ENCODE data around the gene GHR.
"Not testable (repeated sequence)": the region's sequence is repeated elsewhere in the genome, so short reads cannot be mapped to it uniquely, and the experiment has no call there.

The GHR gene

DNA sequence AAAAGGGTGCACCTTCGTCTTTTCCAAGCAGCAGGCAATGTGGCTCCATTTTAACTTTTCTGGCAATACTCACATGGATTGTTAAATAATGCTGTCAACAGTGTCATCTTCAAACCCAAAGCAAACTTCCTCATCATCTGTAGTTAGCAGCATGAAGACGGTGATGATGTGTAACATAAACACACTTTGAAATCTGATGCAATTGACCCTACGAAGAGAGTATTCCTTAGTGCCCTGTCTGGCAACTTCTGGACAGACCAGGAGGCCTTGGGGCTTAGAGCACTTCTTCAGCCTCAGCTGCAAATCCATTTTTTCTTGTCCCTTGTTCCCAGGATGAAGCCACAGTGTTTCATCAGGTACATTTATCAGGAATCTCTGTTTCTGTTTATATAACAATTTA lies 149.1 kb downstream of the GHR start:
- DNase-seq = no peak

GRCh38 chr5:42573386-42573785 lies 150.1 kb downstream of the GHR start:
- no peak for DNase-seq

DNA sequence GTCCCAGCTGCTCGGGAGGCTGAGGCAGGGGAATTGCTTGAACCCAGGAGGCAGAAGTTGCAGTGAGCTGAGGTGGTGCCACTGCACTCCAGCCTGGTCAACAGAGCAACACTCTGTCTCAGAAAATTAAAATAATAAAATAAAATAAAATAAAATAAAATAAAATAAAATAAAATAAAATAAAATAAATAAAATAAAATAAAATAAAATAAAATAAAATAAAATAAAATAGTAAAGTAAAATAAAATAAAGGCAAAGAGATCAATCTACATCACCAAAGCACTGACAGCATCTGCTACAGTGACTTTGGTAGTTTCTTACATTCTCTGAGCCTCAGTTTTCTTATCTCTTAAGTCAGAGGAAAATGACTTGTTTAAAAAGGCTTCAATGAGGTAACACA lies 152.7 kb downstream of the GHR start:
- not testable (repeated sequence) for DNase-seq

- DNase-seq = not testable (repeated sequence)
Observed at GRCh38 chr5:42578901-42579300, 155.7 kb downstream of the GHR start.

- no peak for DNase-seq
Observed at GRCh38 chr5:42579320-42579719, 156.1 kb downstream of the GHR start.

GRCh38 chr5:42581845-42582244 lies 158.6 kb downstream of the GHR start:
- DNase-seq = no peak

- DNase-seq = no peak
Observed at GRCh38 chr5:42582723-42583122, 159.5 kb downstream of the GHR start.

- no peak for DNase-seq
Observed at GRCh38 chr5:42583322-42583721, 160.1 kb downstream of the GHR start.

DNA sequence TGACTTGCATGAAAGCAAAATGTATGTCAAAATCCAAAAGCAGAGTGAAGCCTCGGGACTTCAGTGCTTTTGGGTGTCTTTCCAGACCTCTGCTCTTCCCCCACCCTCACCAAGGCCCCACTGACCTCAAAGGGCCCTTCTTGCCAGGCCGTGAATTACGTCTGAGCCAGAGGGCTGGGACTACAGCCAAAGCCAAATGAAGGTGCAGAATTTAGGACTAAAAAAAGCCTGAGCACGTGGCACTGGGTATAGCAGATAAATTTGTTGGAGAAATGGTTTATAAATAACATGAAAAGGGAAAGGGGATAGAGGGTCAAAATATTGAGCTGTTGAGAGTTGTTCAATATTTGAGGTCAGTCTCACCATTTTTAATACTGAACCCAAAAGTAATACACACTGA lies 163.4 kb downstream of the GHR start:
- DNase-seq = peak; percentile 29

GRCh38 chr5:42587096-42587723 lies 164.0 kb downstream of the GHR start:
- DNase-seq = no peak

- DNase-seq = no peak
Observed at GRCh38 chr5:42590566-42590965, 167.3 kb downstream of the GHR start.

DNA sequence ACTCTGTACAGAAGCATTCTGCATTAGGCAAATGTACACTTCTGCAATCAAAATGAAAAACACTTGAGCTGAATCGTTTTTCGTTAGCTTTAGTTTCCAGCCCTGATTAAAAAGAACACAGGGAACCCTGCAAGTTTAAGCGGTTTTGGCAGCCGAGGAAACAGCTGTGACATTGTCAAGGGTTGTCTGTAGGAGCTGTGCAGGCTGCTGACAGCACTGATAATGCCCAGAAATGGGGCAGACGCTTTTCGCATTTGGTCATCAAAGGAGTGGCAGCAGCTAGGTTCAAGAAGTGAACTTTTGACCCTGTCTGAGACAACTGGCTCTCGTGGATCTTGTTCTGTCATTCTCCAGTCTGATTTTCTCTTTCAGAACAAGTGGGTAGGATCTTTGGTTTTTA lies 167.8 kb downstream of the GHR start:
- DNase-seq = no peak

- no peak for DNase-seq
Observed at GRCh38 chr5:42592401-42593140, 169.3 kb downstream of the GHR start.

DNA sequence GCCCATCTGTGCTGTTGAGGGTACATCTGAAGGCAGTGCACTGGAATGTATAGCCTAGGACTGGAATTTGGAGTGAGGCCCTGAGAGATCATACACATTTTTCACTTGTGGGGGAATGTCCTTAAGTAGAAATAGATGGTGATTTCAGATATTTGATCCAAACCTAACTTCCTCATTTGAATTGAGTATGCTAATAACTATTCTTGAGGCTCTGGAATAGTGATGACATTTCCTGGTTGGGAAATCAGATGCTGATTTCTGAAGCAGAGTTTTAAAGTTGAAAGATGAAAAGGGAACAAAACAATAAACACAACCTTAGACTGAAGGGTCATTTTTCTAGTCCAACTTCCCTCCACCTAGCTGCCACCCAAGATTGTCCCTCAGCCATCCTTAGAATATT lies 170.4 kb downstream of the GHR start:
- no peak for DNase-seq

DNA sequence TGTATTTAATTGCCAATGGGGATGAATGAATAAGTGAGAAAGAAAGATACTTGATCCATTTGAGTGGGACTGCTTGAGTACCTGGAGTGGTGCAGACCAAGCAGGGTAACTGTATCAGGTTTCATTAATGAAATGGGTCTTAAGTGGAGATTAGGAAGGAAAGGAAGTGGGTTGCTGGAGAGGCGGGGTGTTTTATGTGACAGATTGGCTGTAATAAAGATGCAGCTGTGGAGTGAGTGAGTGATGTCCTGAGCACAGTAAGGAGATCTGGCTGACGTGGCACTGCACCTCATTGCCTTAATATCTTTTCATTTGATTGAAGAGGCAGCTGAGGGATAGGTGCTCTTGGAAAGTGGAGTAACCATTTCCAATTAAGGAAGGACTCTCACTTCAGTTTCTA lies 172.4 kb downstream of the GHR start:
- no peak for DNase-seq

DNA sequence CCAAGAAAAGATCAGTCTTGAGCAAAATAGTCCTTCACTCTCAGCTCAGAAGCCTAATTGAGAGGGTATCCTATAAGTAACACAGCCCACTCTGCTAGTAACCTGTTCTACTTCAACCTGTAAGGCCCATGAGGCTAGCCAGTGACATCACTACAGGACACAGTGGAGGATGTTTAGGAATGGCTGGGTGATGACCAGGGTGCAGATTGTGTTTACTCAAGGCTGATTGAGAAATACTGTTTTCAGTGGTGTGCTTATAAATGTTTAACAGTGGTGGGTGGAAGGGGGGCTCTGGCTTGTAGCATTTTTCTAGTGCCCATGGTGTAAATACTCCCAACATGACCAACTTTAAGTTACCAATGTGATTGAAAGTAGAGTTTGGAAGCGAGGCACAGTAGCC lies 173.6 kb downstream of the GHR start:
- DNase-seq = no peak

DNA sequence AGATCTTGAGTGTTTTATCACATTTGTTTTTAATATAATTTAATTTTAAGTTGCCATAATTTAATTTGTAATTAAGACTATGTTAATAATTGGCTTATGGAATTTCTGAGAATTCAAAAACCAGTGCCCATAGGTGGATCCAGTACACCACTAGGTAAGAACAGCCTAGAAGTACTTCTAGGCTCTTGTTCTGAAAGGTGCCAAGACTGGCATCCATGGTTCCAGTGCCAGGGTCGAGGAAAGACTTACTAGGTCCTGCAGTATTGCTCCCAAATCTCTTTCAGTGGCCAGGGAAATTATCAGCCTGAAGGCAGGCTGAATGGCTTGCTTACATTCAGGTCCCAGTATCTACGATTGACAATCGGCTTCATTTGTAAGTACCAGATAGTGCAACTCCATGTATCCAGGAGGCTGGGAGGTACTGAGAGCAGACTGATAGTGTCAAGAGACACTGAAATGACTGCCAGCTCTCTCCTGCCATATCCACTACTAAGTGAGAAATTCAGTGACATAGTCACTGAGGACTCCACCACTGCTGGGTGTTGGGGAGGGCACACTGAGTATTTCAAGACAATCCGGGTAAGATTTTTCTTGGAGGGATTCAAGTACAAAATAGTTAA lies 174.2 kb downstream of the GHR start:
- no peak for DNase-seq

DNA sequence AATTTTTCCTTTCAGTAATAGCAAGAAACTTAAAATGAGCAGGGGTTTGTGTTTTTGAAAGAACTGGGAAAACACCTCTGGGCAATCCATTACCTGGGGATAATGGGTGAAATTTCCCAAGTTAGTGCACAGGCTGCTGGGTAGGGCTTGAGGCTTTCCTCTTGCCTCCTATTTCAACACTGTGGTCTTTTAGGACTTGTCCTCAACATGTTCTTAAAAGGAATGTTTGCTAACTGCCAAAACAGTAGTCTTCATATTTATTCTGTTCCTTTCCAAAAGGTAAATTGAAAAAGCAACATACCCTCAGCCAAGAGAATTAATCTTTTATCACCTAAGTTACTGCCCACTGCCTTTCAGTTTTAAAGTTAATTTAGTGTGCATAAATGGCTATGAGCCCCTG lies 175.1 kb downstream of the GHR start:
- no peak for DNase-seq

DNA sequence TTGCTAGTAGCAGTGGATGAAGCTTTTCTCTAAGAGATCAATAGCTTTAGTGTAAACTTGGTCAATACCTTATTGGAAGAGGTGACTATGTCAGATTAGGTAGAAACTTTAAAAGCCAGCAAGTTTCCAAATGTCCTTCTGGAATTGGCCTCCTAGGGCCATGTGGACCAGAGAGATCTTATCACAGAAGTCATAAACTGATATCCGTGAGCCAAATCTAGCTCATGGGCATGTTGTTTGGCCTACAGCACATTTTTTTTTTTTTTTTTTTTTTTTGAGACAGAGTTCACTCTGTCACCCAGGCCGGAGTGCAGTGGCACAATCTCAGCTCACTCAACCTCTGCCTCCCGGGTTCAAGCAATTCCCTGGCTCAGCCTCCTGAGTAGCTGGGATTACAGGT lies 175.9 kb downstream of the GHR start:
- no peak for DNase-seq

DNA sequence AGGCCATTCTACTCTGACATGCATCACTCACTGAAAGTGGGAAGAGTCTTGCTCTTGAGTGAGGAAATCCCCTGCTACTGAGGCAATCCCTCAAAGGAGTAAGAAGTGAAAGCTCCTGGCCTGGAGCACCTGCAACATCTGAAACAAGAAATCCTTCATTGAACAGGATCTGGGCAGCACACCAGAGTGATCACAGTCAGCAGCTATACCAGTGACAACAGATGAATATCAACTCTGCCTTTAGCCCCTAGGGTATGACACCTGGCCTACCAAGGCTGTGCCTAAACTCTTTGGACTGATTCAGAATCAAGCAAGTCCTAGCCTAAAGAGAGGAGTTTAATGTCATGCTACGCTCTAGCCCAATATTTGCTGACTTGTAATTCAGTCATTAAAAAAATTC lies 177.2 kb downstream of the GHR start:
- no peak for DNase-seq

GRCh38 chr5:42604171-42604711 lies 181.0 kb downstream of the GHR start:
- DNase-seq = no peak

DNA sequence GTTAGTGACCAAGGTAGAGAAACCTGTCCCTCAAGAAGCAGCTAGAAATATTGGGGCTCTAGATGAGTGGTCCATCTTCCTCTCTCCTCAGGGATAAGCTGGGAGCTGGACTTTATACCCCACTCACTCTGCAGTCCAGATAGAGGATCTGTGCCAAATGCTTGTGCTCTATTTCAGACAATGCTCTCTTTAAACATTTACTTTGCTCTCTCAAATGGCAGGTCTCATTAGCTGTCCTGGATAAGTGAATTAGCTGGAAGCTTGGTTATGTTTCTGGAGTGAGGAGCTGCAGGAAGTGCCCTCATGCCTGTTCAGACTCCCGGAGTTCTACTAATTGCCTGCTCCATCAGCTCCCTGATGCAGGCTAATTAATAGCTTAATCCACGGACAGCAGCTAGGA lies 182.3 kb downstream of the GHR start:
- DNase-seq = no peak

GRCh38 chr5:42606464-42606869 lies 183.2 kb downstream of the GHR start:
- DNase-seq = no peak

DNA sequence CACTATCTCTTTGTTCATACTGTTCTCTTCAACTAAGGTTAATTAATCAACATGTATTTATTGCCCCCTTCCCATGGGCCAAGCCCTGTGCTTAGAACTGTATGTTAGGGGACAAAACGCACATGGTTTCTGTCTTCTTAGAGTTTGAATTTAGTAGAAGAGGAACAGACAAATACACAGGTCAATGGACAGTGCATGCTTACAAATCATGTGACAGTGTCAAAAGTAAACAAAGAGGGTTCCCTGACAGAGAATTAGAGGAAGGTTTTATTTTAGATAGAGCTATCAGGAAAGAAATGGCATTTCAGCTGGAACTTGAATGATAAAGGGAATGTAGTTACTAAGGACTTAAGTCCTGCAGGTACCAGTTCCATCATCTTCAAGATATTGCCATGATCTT lies 188.2 kb downstream of the GHR start:
- no peak for DNase-seq
